Ishikawa (cell line): ENCODE data around the gene CCDC88C.

Experiments
- CEBPB ChIP-seq: IDR thresholded peaks from 2 replicates; pipeline ENCODE4 v1.6.1; 2012
- CREB1 ChIP-seq: IDR thresholded peaks from 2 replicates; pipeline ENCODE4 v1.6.1; 2012; ENCODE audit warnings: low read depth
- EGR1 ChIP-seq: IDR thresholded peaks from 2 replicates; pipeline ENCODE4 v1.6.1; 2012
- EP300 ChIP-seq: IDR thresholded peaks from 2 replicates; pipeline ENCODE4 v1.6.1; 2012; ENCODE audit warnings: borderline replicate concordance
- FOXM1 ChIP-seq: IDR thresholded peaks from 2 replicates; pipeline ENCODE4 v1.6.1; 2012; ENCODE audit warnings: low read depth, borderline replicate concordance
- NFIC ChIP-seq: IDR thresholded peaks from 2 replicates; pipeline ENCODE4 v1.6.1; 2012
- RAD21 ChIP-seq: IDR thresholded peaks from 2 replicates; pipeline ENCODE4 v1.6.1; 2012; ENCODE audit warnings: low read depth
- TAF1 ChIP-seq: IDR thresholded peaks from 2 replicates; pipeline ENCODE4 v1.6.1; 2012; ENCODE audit warnings: low read depth, mild to moderate bottlenecking
- TCF12 ChIP-seq: IDR thresholded peaks from 2 replicates; pipeline ENCODE4 v1.6.1; 2012; ENCODE audit warnings: low read depth
- TEAD4 ChIP-seq: IDR thresholded peaks from 2 replicates; pipeline ENCODE4 v1.6.1; 2012
- YY1 ChIP-seq: IDR thresholded peaks from 2 replicates; pipeline ENCODE4 v1.6.1; 2012; ENCODE audit warnings: low read depth
- ZBTB7A ChIP-seq: IDR thresholded peaks from 2 replicates; pipeline ENCODE4 v1.6.1; 2012; ENCODE audit warnings: low read depth
- TF ChIP-seq, protein P1 (sequence below): IDR thresholded peaks from 2 replicates; pipeline ENCODE4 v1.6.1; 2012; ENCODE audit warnings: low read depth, mild to moderate bottlenecking
- TF ChIP-seq, protein P2 (sequence below): IDR thresholded peaks from 2 replicates; pipeline ENCODE4 v1.6.1; 2012
- TF ChIP-seq, protein P3 (sequence below): IDR thresholded peaks from 2 replicates; pipeline ENCODE4 v1.6.1; 2012

The CCDC88C gene

DNA sequence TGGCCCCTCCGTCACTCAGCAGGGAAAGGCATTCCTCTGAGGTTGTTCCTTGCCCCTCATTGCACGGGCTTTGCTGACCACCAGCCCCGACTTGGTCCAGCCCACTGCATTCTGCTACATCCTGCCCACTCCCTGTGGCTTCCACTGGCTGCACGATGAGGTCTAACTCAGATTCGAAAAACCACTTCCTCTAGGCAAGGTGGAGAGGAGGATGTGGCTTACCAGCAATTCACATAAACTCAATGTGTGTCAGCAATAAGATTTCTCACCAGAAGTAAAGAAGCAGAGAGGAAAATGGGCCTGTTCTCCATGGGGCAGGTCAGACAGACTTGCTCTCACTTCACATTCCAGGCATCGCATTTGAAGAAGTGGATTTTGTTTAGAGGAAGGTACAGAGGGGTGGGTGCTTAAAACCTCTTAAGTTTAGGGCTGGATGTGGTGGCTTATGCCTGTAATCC lies 187.8 kb downstream of the CCDC88C start:
- TF ChIP-seq NFIC: no peak
- TF ChIP-seq RAD21: no peak
- no peak for TF ChIP-seq FOXM1
- TF ChIP-seq, protein P1, sequence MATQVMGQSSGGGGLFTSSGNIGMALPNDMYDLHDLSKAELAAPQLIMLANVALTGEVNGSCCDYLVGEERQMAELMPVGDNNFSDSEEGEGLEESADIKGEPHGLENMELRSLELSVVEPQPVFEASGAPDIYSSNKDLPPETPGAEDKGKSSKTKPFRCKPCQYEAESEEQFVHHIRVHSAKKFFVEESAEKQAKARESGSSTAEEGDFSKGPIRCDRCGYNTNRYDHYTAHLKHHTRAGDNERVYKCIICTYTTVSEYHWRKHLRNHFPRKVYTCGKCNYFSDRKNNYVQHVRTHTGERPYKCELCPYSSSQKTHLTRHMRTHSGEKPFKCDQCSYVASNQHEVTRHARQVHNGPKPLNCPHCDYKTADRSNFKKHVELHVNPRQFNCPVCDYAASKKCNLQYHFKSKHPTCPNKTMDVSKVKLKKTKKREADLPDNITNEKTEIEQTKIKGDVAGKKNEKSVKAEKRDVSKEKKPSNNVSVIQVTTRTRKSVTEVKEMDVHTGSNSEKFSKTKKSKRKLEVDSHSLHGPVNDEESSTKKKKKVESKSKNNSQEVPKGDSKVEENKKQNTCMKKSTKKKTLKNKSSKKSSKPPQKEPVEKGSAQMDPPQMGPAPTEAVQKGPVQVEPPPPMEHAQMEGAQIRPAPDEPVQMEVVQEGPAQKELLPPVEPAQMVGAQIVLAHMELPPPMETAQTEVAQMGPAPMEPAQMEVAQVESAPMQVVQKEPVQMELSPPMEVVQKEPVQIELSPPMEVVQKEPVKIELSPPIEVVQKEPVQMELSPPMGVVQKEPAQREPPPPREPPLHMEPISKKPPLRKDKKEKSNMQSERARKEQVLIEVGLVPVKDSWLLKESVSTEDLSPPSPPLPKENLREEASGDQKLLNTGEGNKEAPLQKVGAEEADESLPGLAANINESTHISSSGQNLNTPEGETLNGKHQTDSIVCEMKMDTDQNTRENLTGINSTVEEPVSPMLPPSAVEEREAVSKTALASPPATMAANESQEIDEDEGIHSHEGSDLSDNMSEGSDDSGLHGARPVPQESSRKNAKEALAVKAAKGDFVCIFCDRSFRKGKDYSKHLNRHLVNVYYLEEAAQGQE: no peak
- no peak for TF ChIP-seq EGR1
- TF ChIP-seq, protein P2, sequence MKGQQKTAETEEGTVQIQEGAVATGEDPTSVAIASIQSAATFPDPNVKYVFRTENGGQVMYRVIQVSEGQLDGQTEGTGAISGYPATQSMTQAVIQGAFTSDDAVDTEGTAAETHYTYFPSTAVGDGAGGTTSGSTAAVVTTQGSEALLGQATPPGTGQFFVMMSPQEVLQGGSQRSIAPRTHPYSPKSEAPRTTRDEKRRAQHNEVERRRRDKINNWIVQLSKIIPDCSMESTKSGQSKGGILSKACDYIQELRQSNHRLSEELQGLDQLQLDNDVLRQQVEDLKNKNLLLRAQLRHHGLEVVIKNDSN: no peak

DNA sequence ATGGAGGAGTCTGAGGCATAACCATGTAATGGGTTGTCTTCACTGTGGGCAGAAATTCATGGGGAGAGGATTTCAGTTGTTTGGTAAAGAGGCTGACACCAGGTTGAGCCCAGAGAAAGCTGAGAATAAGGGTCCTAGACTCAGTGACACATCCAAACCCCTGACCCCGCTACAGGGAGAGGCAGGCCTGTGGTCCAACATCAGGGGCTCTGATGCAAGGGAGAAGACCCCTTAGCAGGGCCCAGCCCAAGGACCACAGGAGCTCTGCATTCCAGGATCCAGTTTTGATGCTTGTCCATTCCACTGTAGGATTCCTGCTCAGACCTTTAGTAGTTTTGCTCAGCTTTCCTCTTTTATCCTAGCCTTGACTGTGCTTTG lies 188.6 kb downstream of the CCDC88C start:
- TF ChIP-seq EP300 (no peak), CREB1 (no peak), NFIC (no peak), ZBTB7A (no peak), TAF1 (no peak), YY1 (no peak), RAD21 (no peak), FOXM1 (no peak), TCF12 (no peak), EGR1 (no peak), CEBPB (no peak), TEAD4 (no peak)
- TF ChIP-seq, protein P2: no peak
- TF ChIP-seq, protein P1: no peak
- TF ChIP-seq, protein P3, sequence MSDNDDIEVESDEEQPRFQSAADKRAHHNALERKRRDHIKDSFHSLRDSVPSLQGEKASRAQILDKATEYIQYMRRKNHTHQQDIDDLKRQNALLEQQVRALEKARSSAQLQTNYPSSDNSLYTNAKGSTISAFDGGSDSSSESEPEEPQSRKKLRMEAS: no peak

DNA sequence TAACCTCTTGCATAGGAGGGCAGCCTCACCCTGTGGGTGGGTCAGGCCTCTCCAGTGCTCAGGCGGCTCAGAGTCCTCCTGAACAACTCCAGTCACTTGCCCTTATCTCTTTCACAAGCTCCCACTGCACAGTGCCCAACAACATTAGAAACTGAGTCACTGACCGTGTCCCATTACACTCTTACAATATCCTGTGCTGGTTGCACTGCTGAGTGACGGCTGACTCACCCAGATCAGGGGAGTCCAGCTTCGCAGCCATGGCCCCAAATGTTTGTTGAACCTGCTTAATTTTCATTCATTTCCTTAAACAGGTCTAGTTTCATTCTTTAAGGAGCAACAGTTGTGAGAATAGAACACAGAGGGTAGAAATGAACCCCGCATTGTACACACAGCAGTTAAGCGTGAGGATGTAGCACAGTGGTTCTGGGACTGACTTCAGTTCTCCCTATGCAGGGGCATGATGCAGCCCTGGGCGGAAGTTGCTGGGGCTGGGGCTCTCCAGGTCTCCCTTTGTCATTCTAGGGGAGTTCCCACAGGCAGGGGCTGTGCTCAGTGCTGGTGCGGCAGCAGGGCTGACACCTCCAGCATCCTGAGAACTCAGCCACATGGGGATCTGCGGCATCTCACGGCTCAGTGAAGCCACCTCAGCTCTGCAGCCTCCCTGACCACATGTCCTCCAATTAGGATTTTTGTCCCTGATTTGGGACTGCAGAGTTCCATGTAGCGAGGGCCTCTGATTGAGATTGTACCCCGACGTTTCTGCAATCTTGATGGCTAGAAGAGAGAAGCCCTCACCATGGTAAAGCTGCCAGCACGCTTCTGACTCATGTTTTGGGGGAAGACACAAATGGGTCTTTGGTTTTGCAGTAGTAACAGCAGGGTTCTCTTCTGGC lies 189.3 kb downstream of the CCDC88C start:
- TF ChIP-seq YY1: no peak
- TF ChIP-seq TCF12: no peak
- no peak for TF ChIP-seq RAD21
- TF ChIP-seq CREB1: no peak
- TF ChIP-seq EGR1: no peak
- TF ChIP-seq TEAD4: no peak
- no peak for TF ChIP-seq ZBTB7A
- TF ChIP-seq, protein P3: no peak
- TF ChIP-seq EP300: no peak
- no peak for TF ChIP-seq TAF1
- TF ChIP-seq CEBPB: no peak
- TF ChIP-seq, protein P2: no peak
- TF ChIP-seq, protein P1: no peak
- TF ChIP-seq NFIC: no peak
- no peak for TF ChIP-seq FOXM1
